Measurements from ENCODE around the gene ZNF606.
A peak's percentile ranks its signal among the peaks of the same experiment; 100 is the strongest.

ZNF606 gene

DNA sequence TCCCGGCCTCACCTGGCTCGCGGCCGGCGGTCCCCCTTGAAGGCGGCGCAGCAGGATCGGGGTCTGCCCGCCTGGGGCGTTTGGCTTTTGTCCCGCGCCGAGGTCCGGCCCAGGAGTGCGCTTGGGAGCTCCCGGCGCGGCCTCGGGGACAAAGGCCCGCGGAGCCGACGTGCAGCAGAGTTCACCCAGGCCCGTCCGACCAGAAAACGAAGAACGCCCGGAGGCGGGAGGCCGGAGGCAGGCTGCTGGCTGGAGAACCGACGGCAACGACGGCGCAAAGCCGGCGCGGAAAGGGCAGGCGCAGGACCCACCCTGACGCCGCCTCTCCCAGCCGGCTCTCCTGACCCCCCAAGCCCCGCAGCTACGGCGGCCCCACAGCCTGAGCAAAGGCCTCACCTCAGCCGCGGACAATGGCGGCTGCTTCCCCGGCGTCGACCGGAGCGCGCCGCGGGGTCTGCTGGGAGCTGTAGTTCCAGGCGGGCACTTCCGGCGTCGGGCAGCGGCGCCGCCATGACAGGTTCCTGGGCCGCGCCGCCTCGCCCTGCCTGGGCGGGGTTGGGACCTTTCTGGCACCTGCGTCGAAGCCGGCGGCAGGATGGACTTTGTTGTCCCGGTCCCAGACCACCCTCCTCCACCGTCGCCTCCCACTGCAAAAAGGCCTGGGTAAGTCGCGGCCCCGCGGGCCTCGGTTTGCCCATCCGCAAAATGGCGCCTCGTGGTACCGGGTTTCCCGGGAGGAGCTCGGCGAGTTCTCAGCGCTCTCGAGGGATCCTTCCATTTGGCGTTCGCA lies at the start of gene ZNF606:
Gene ZNF606 (minus strand): TSS at position 437 of the 790 bp plus-strand sequence. CDS start 1,501 bp downstream, outside the sequence.
- H3K4me3 ChIP-seq (ENCODE audit: low read length) = peak within 1 kb of the TSS; percentile 96
- H3K9me3 ChIP-seq (ENCODE audit: control insufficient read depth, insufficient read depth, low read length) = no peaks in the 10 kb centered on the region
- peaks cover 3% of the 10 kb centered on the region; the same call in 1 of the 2 replicates for H3K4me1 ChIP-seq (ENCODE audit: control insufficient read depth, insufficient read depth, low read length)
- WGBS (ENCODE audit: insufficient coverage, insufficient read length) = no CpG with 5 or more reads among the region's 91 CpGs
- H3K27me3 ChIP-seq (ENCODE audit: control insufficient read depth, insufficient read depth, low read length) = no peaks in the 10 kb centered on the region
- DNase-seq (ENCODE audit: low read depth, low spot score) = peak; percentile 61
- H3K27ac ChIP-seq (ENCODE audit: low read length) = no peak within 1 kb of the TSS
- H3K36me3 ChIP-seq (ENCODE audit: control insufficient read depth, insufficient read depth, low read length) = peaks cover 19% of the 10 kb centered on the region; the same call in 1 of the 2 replicates

DNA sequence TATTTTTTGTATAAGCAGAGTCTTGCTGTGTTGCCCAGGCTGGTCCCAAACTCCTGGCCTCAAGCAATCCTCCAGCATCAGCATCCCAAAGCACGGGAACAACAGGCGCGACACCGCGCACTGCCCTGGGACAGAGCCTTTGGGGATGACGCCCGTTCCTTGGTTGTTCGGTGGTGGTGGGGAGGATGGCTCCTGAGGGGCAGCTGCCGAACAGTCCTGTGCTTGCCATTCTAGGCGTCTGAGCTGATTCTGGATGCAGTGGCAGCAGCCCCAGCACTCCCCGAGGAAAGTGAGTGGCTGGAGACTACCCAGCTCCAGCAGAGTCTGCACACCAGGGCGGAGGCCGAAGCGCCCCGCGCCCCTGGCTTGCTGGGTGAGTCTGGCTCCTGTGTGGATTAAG lies 49.6 kb upstream of the ZNF606 start:
- Histone ChIP-seq H3K27me3 (ENCODE audit: control insufficient read depth, insufficient read depth, low read length) (no peaks in the 10 kb centered on the region), H3K4me1 (ENCODE audit: control insufficient read depth, insufficient read depth, low read length) (no peaks in the 10 kb centered on the region), H3K4me3 (ENCODE audit: low read length) (no peak overlapping the region), H3K27ac (ENCODE audit: low read length) (no peak overlapping the region), H3K36me3 (ENCODE audit: control insufficient read depth, insufficient read depth, low read length) (no peaks in the 10 kb centered on the region), H3K9me3 (ENCODE audit: control insufficient read depth, insufficient read depth, low read length) (peaks cover 5% of the 10 kb centered on the region)
- WGBS (ENCODE audit: insufficient coverage, insufficient read length) = no CpG with 5 or more reads among the region's 16 CpGs
- no peak for DNase-seq (ENCODE audit: low read depth, low spot score)

DNA sequence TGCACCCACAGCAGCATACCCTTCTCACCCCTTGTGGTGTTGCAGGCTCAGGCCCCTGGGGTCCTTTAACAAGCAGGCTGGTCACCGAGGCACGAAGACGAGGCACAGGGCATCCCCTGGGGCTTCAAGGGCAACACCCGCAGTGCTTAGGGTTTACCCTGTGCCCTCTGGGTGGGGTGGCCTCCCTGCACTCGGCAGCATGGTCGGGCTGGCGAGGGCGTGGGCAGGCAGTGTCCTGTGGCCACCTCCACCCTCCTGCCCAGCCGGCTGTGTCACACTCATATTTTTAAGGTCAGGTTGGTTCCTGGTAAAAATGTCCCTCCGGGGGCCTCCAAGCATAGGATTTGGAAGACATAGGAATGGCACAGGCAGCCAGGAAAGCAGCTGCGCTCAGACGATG lies 45.1 kb upstream of the ZNF606 start:
- peaks cover 5% of the 10 kb centered on the region for H3K9me3 ChIP-seq (ENCODE audit: control insufficient read depth, insufficient read depth, low read length)
- H3K4me3 ChIP-seq (ENCODE audit: low read length) = no peak overlapping the region
- DNase-seq (ENCODE audit: low read depth, low spot score) = no peak
- no peaks in the 10 kb centered on the region for H3K27me3 ChIP-seq (ENCODE audit: control insufficient read depth, insufficient read depth, low read length)
- H3K27ac ChIP-seq (ENCODE audit: low read length) = no peak overlapping the region
- no peaks in the 10 kb centered on the region for H3K4me1 ChIP-seq (ENCODE audit: control insufficient read depth, insufficient read depth, low read length)
- no CpG with 5 or more reads among the region's 12 CpGs for WGBS (ENCODE audit: insufficient coverage, insufficient read length)
- H3K36me3 ChIP-seq (ENCODE audit: control insufficient read depth, insufficient read depth, low read length) = no peaks in the 10 kb centered on the region

DNA sequence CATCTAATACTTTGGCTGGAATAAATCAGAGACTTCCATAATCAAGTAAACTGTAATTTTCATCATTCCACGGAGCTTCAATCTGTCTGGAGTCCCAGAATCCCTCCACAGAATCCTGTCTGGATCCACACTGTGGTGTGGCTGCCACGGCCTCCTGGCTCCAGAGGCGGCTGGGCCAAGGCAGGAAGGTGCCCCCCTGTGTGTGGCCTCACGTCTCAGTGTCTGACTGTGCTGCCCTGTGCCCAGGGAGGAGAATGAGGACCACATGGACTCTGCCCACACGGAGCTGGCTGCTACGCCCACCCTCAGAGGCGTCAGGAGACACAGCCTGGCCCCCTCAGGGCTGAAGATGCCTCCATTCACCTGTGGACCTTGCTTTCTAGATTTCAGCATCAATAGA lies 44.2 kb upstream of the ZNF606 start:
- Histone ChIP-seq H3K36me3 (ENCODE audit: control insufficient read depth, insufficient read depth, low read length) (no peaks in the 10 kb centered on the region), H3K9me3 (ENCODE audit: control insufficient read depth, insufficient read depth, low read length) (peaks cover 5% of the 10 kb centered on the region), H3K27ac (ENCODE audit: low read length) (no peak overlapping the region), H3K4me3 (ENCODE audit: low read length) (no peak overlapping the region), H3K27me3 (ENCODE audit: control insufficient read depth, insufficient read depth, low read length) (no peaks in the 10 kb centered on the region), H3K4me1 (ENCODE audit: control insufficient read depth, insufficient read depth, low read length) (no peaks in the 10 kb centered on the region)
- no peak for DNase-seq (ENCODE audit: low read depth, low spot score)
- no CpG with 5 or more reads among the region's 7 CpGs for WGBS (ENCODE audit: insufficient coverage, insufficient read length)

DNA sequence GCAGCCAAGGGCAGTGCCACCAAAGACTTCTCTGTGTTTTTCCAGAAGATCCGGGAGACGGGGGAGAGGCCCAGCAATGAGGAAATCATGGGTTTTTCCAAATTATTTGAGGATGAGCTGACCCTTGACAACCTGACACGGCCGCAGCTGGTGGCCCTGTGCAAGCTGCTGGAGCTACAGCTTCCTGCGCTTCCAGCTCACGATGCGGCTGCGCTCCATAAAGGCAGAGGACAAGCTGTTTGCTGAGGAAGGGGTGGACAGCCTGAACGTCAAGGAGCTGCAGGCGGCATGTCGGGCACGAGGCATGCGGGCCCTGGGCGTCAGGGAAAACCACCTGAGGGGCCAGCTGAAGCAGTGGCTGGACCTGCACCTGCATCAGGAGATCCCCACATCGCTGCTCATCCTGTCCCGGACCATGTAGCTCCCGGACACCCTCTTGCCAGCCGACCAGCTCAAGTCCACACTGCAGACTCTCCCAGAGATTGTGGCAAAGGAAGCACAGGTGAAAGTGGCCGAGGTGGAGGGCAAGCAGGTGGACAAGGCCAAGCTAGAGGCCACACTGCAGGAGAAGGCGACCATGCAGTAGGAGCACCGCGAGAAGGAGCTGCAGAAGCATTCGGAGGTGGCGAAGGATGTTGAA lies 42.9 kb upstream of the ZNF606 start:
- DNase-seq (ENCODE audit: low read depth, low spot score) = no peak
- peaks cover 3% of the 10 kb centered on the region for H3K9me3 ChIP-seq (ENCODE audit: control insufficient read depth, insufficient read depth, low read length)
- no CpG with 5 or more reads among the region's 24 CpGs for WGBS (ENCODE audit: insufficient coverage, insufficient read length)
- no peak overlapping the region for H3K27ac ChIP-seq (ENCODE audit: low read length)
- no peak overlapping the region for H3K4me3 ChIP-seq (ENCODE audit: low read length)
- no peaks in the 10 kb centered on the region for H3K36me3 ChIP-seq (ENCODE audit: control insufficient read depth, insufficient read depth, low read length)
- H3K27me3 ChIP-seq (ENCODE audit: control insufficient read depth, insufficient read depth, low read length) = no peaks in the 10 kb centered on the region
- no peaks in the 10 kb centered on the region for H3K4me1 ChIP-seq (ENCODE audit: control insufficient read depth, insufficient read depth, low read length)

DNA sequence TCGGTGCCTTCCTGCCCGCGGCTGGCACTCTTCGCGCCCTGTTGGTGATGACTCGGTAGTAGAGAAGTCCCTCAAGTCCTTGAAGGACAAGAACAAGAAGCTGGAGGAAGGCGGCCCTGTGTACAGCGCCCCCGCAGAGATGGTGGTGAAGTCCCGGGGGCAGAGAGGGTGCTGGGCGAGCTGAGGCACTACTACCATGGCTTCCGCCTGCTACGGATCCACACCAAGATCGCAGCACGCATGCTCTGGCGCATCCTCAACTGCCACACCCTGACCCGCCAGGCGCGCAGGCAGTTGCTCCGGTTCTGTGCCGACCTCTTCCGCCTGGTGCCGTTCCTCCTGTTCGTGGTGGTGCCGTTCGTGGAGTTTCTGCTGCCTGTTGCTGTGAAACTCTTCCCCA lies 42.3 kb upstream of the ZNF606 start:
- no peaks in the 10 kb centered on the region for H3K4me1 ChIP-seq (ENCODE audit: control insufficient read depth, insufficient read depth, low read length)
- no peak overlapping the region for H3K4me3 ChIP-seq (ENCODE audit: low read length)
- peaks cover 3% of the 10 kb centered on the region for H3K9me3 ChIP-seq (ENCODE audit: control insufficient read depth, insufficient read depth, low read length)
- no CpG with 5 or more reads among the region's 26 CpGs for WGBS (ENCODE audit: insufficient coverage, insufficient read length)
- no peaks in the 10 kb centered on the region for H3K27me3 ChIP-seq (ENCODE audit: control insufficient read depth, insufficient read depth, low read length)
- H3K27ac ChIP-seq (ENCODE audit: low read length) = no peak overlapping the region
- H3K36me3 ChIP-seq (ENCODE audit: control insufficient read depth, insufficient read depth, low read length) = no peaks in the 10 kb centered on the region
- no peak for DNase-seq (ENCODE audit: low read depth, low spot score)

DNA sequence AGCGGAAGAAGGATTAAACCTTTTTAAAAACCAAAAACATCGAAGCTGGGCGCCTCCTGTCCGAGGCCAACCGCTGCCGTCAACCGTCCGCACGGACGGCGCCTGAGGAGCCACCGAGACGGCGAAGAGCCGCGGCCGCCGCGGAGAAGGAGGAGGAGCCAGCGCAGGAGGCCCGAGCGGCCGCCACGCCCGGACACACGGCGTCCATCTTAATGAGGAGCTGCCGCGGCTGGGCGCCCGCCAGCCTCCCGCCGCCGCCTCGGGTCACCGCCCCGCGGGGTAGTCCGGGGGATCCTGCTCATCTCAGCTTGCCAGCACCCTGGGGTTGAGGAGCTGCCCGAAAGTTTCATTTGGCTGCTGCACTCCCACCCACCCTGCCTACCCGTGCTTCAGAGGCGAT lies 41.8 kb upstream of the ZNF606 start:
- Histone ChIP-seq H3K4me3 (ENCODE audit: low read length) (no peak overlapping the region), H3K4me1 (ENCODE audit: control insufficient read depth, insufficient read depth, low read length) (no peaks in the 10 kb centered on the region), H3K9me3 (ENCODE audit: control insufficient read depth, insufficient read depth, low read length) (peaks cover 2% of the 10 kb centered on the region), H3K27ac (ENCODE audit: low read length) (no peak overlapping the region), H3K36me3 (ENCODE audit: control insufficient read depth, insufficient read depth, low read length) (no peaks in the 10 kb centered on the region), H3K27me3 (ENCODE audit: control insufficient read depth, insufficient read depth, low read length) (no peaks in the 10 kb centered on the region)
- WGBS (ENCODE audit: insufficient coverage, insufficient read length) = no CpG with 5 or more reads among the region's 42 CpGs
- DNase-seq (ENCODE audit: low read depth, low spot score) = no peak

DNA sequence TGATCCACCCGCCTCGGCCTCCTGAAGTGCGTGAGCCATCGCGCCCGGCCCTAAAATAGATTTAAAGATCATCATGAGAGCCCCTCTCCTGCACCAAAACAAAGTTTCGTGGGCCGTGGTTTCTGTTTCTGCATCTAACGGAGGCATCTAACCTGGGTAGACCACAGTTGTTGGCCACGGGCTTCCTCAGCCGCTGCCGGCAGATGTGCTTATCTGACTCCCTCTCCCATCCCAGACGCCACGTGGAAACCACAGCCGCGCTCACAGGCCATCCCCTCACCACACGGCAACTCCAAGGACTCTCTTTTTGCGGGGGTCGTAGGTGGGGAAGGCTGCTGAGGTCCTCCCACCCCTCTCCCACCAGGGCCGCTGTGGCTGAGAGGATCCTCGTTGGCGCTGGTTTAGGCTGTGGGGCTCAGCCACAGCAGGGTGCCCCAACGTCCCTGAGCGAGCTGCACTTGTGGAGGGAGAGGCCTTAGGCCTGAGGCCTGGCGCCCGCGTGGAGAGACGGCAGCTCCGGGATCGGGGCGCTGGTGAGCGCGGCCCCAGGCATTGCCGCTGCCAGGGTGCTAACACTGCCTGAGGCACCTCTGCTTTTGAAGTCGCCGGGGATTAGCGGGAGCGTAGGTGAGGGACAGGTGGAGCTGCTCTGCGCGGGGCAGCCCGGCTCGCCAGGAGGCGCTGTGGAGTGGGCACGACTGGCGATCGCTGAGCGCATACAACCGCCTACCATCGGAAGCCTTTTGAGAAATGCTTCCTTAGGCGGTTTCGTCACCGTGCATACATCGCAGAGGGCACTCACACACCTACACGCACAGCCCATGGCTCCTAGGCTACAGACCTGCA lies 40.1 kb upstream of the ZNF606 start:
- no peak overlapping the region for H3K27ac ChIP-seq (ENCODE audit: low read length)
- peak overlapping the region; percentile 3; the same call in 1 of the 2 replicates for H3K4me3 ChIP-seq (ENCODE audit: low read length)
- peaks cover 1% of the 10 kb centered on the region for H3K9me3 ChIP-seq (ENCODE audit: control insufficient read depth, insufficient read depth, low read length)
- no peaks in the 10 kb centered on the region for H3K27me3 ChIP-seq (ENCODE audit: control insufficient read depth, insufficient read depth, low read length)
- peaks cover 5% of the 10 kb centered on the region; the same call in 1 of the 2 replicates for H3K4me1 ChIP-seq (ENCODE audit: control insufficient read depth, insufficient read depth, low read length)
- no CpG with 5 or more reads among the region's 54 CpGs for WGBS (ENCODE audit: insufficient coverage, insufficient read length)
- no peaks in the 10 kb centered on the region for H3K36me3 ChIP-seq (ENCODE audit: control insufficient read depth, insufficient read depth, low read length)
- DNase-seq (ENCODE audit: low read depth, low spot score) = no peak

DNA sequence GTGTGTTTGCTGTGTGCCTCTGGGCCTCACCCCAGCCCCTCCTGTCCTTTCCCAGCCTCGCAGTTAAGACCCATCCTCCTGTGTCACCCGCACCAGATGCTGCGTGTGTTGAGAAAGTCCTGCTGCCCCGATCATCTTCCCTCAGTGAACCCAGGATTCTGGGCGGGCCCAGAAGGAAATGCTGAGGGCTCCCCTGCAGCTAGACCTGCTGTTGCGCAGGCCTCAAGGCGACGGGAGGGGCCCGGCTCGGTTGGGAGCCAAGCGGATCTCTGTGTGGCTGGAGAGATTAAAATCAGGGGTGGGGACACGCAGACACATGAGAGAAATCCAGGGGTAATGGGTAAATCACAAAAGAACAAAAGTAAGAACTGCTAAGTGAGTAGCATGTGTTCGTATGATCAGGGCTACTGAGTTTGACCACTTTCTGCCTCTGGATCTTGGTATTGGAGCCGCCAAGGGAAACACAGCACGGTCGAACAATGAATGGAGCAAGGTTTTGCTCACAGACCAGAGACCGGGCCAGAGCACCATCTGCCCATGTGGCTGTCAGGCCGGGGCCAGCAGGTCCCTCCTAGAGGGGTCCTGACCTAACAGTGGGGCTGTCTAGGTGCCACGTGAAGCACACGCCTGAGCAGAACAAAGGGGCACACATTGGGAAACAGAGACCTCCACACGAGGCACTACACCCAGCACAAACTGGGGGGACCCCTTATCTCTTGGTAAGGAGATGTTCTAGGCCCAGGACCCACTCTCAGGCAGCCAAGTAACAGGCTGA lies 38.3 kb upstream of the ZNF606 start:
- H3K9me3 ChIP-seq (ENCODE audit: control insufficient read depth, insufficient read depth, low read length) = no peaks in the 10 kb centered on the region

More for the DNA sequence above, 38.3 kb upstream of the ZNF606 start:
- Histone ChIP-seq H3K27me3 (ENCODE audit: control insufficient read depth, insufficient read depth, low read length) (no peaks in the 10 kb centered on the region), H3K36me3 (ENCODE audit: control insufficient read depth, insufficient read depth, low read length) (no peaks in the 10 kb centered on the region), H3K4me1 (ENCODE audit: control insufficient read depth, insufficient read depth, low read length) (peaks cover 5% of the 10 kb centered on the region; the same call in 1 of the 2 replicates), H3K4me3 (ENCODE audit: low read length) (no peak overlapping the region), H3K27ac (ENCODE audit: low read length) (no peak overlapping the region)
- DNase-seq (ENCODE audit: low read depth, low spot score) = no peak
- no CpG with 5 or more reads among the region's 21 CpGs for WGBS (ENCODE audit: insufficient coverage, insufficient read length)
